CD4-positive, alpha-beta T cell treated with Interleukin-12 subunit alpha and Interleukin-12 subunit beta, for 1 hour (primary cell): ENCODE measurements around the gene PLIN4.

Experiments used
- DNase-seq: peaks from one replicate; pipeline ENCODE4 v3.0.0-alpha.2; 2020

PLIN4 gene

DNA sequence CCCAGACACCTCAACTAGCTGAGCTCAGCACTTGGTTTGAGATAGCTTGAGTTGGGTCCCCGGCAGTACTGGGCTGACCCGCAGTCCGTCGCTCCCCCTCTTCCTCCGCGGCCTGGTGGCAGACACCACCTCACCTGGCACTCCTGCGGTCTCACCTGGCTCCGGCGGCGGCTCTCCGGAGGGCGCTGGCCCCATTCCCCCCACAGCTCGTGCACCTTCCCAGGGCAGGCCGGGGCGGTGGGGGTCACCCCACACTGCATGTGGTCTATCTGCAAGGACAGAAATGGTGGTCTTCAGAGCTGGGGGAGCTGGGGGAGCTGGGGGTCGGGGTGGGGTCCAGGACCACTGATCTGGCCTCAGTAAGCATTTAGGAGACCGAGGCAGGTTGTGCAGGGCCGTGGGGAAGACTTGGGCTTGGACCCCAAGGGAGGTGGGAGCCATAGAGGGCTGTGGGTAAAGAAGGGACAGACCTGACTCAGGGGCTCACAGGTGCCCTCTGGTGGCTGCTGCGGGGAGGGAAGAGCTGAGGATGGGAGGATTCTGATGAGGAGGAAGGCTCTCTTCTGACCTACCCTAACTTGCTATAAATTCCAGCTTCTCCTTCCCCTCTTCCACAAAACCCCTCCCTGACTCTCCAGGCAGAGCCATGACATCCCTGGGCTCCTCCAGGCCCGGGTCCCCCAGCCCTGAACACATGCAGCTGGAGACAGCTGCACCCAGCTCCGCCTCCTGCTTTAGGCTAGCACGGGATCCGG is 6.7 kb upstream of the PLIN4 start:
- peak; percentile 57 for DNase-seq

DNA sequence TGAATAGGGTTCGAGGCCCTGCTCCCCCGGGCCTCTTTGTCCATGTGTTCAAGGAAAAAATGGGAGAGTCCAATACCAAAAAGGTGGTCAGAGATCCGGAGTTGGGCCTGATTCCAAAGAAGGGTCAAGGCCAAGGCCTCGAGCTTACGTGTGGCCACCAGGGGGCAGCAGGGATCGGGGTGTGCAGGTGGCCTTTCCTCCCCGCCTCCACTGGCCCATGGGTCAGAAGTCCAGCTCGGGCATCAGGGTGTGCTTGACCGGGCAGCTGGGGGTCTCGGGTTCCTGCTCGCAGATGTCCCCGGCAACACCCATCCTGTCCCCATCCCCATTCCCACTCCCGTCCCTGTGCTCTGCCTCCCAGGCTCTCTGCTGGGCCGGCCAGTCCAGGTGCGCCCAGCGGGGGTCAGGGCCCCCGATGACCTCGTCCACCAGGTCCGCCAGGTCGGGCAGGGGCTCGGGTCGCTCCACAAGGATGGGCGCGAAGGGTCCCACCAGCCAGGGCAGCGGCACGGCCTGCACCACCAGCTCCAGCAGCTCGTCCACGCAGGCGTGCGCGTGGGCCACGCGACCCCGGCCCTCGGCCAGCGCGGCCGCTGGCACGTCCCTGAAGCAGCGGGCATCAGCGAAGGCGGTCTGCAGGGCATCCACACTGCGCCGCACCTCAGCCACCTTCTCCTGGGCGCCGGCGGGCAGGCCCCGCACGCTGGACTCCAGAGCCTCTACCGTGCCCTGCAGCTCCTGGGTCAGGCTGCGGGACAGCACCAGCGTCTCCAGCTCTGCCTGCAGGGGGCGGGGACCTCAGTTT is 5.2 kb upstream of the PLIN4 start:
- peak; percentile 19 for DNase-seq

DNA sequence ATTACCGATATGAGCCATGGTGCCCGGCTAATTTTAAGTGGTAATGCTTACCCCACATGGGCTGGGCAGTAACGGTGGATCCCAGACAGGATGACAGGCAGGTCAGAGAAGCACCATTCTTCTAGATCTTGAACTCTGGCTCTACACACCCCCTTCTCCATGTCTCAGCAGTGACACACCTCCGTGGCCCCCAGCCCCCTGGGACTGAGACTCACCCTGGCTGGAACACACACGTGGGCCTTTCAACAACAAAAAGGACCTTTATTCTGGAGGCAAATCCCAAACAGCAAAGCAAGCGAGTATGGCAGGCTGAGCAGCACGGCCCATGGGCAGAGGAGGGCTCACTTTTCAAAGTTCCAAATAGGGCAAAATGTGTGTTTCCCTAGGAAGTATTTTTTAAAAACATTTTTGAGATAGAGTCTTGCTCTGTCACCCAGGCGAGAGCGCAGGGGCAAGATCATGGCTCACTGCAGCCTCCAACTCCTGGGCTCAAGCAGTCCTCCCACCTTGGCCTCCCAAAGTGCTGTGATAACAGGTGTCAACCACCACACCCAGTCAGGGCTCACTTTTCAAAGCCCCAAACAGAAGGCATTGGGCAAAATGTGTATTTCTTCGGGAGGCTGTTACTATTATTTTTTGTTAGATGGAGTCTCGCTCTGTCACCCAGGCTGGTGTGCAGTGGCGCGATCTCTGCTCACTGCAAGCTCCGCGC is 4.2 kb upstream of the PLIN4 start:
- no peak for DNase-seq

DNA sequence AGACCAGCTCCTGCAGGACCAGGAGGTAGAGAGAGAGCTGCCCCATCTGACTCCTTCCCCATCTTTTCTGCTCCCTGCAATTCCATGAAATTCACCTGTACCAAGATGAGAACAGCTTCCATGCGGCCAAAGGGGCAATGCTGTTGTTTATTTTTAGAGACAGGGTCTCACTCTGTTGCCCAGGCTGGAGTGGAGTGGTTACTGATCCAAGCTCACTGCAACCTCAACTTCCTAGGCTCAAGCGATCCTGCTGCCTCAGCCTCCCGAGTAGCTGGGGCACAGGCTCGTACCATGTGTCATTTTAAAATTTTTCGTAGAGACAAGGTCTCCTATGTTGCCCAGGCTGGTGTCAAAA is 3.6 kb upstream of the PLIN4 start:
- DNase-seq, result no peak

DNA sequence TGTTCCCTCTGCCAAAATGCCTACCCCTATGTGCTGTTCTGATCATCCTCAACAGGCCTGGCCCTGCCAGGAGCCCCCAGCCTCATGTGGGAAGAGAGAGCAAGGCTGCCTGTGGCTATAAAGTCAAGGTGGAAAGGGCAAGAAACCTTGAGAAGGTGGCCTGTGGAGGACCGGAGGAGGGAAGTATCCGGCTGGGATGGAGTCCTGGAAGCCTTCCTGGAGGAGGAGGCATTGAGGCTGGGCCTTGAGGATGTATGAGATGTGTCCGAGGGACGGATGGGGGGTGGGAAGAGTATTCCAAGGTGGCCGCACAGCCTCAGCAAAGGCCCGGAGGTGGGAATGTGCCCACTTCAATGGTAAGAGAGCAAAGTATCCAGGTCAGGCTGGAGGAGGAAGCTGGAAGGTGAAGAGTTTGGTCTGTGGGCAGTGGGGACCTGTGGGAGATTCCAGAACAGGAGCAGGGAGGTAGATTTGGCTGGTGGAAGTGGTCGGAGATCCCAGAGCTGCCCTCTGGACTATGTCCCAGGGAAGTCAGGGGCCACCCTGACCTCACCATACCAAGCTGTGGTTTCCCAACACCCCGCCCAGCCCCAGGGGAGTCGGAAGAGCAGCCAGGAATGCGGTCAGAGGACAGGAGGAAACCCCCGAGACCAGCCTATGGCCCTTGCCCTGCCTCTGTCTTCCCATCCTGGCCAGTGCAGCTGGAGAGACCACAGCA is 3.0 kb upstream of the PLIN4 start:
- DNase-seq, result no peak

DNA sequence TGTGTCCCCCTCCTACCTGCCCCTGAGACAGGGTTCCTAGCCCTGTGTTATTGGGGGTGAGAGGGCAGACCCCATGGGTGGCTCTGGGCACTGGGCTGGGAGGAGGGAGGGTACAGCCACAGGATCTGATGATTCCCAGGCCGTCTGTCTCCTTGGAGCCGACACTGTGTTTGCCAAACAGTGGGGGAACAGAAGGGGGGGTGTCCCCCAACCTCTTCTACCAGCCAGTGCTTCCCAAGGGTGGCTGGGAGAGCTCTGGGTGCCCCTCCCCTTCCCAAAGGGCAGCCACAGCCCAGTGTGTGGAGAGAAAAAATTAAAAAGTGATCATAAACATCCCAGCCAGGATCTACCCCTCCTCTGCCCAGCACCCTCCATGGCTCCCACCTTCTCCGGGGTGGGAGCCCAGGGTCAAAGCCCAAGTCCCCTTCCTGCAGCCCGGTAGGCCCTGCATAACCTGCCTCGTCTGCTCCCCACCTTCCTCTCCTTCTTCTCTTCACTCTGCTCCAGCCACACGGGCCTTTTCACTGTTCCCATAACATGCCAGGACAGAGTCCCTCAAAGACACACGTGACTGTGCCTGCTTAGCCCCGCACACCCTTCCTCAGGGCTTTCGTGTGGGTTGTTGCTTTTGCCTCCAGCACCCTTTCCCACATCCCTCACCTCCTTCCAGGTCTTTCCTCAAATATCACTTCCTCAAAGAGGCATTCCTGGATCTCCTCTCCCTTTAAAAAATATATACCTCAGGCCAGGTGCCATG is 1.4 kb upstream of the PLIN4 start:
- no peak for DNase-seq

DNA sequence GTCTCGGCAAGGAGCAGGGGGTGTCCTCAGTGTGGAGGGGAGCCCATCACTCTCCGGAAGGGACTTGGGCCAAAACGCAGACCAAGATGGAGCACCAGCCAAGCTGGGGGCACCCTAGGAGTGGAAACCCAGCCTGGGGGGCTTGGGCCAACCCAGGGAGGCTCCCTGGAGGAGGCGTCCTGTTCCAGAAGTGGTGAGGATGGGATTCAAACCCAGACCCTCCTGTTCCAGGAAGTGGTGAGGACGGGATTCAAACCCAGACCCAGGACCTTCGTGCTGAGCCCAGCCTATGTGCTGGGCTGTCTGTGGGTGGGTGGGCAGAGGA is 848 bp upstream of the PLIN4 start:
- DNase-seq, result no peak

DNA sequence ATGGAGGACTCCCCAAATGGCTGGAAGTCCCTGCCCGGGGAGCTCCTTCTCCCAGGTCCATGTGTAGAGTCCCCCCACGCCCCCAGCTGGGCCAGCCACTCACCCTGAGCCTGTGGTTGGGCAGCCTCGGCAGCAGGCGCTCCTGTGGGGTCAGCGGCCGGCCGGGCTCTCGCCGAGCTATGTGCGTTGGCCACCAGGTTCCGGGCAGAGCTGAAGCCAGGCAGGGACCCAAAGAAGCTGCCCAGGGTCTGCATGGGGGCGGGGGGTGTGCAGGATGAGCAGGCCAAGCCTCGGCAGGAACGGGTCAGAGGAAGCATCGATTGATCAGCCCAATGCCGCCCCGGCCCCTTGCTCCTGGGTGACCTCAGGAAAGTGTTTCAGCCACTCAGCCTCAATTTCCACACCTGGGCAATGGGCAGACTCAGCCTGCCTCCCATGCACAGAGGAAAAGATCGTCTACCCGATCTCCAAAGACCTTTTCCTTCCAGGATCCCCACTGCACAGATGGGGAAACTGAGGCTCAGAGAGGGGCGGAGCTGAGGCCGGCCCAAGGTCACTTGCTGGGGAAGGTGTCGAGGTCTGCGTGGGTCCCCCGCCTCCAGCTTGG is 732 bp downstream of the PLIN4 start:
- no peak for DNase-seq

DNA sequence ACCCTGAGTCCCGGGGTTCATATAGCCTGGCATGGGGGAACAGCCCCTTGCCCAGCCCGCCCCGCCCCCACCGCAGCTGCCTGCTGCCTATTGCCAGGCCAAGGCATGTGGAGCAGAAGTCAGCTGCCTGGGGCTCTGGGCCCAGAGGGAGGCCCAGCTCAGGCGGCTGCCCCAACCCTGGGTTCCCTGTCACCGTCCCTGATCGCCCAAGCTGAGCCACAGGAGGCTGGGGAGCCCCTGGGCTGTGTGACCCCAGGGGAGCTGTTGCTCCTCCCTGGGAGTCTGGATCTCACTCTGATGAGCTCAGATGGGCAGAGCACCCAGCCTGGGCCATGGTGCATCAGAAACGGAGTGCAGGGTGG is 1.4 kb downstream of the PLIN4 start:
- no peak for DNase-seq

DNA sequence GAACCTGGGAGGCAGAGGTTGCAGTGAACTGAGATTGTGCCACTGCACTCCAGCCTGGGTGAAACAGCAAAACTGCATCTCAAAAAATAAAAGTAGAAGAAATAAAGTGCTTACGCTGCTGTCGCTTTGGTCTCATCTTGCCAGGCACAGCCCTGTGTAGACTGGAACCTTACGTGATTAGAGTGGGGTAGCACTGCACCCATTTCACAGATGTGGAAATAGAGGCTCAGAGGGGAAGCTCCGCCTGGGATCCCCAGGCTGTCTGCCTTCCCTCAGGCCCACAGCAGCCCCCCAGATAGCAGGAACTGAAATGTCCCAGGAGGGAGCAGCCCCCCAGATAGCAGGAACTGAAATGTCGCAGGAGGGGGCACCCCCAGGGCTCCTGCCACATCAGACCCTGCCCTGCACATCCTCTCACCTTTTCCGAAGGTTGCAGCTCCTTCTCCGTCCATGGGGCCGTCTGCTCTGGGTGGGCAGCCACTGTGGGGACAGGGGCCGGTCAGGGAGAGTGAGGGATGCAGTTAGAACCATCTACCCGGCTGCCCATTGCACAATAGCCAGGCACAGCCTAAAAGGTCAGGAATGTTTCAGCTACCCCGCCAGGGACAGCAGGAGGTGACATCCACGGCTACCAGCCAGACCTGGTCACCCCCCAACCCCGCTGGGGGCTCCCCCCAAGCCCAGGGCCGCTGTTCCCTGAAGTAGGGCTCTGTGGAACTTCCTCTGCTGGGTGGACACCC is 1.9 kb downstream of the PLIN4 start:
- no peak for DNase-seq

DNA sequence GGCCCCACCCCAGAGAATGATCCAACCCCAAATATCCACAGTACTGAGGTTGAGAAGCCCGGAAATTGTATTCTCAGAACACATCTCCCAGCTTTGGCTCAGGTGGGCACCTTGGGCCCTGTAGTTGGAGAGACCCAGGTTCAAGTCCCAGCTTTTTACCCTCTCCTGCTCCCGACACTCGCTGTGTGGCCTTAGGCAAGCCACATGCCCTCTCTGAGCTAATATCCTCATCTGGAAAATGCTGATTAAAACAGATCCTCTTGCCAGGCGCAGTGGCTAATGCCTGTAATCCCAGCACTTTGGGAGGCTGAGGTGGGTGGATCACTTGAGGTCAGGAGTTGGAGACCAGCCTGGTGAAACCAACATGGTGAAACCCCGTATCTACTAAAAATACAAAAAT is 2.6 kb downstream of the PLIN4 start:
- no peak for DNase-seq

DNA sequence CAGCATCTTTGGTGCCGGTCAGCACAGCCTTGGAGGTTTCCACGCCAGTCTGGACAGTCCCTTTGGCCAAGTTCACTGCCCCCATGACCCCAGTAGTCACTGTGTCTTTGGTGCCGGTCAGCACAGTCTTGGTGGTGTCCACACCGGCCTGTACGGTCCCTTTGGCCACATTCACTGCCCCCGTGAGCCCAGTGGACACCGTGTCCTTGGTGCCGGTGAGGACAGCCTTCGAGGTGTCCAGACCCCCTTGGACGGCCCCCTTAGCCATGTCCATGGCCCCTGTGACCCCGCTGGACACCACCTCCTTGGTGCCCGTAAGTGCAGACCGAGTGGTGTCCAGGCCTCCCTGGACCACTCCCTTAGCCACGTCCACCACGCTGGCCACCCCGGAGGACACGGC is 5.0 kb downstream of the PLIN4 start:
- DNase-seq, result no peak

DNA sequence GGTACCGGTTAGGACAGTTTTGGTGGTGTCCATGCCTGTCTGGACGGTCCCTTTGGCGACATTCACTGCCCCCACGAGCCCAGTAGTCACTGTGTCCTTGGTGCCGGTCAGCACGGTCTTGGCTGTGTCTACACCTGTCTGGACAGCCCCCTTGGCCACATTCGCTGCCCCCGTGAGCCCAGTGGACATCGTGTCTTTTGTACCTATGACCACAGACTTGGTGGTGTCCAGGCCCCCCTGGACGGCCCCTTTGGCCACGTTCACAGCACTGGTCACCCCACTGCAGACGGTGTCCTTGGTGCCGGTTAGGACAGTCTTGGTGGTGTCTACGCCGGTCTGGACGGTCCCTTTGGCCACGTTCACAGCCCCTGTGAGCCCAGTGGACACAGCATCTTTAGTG is 6.2 kb downstream of the PLIN4 start:
- no peak for DNase-seq

DNA sequence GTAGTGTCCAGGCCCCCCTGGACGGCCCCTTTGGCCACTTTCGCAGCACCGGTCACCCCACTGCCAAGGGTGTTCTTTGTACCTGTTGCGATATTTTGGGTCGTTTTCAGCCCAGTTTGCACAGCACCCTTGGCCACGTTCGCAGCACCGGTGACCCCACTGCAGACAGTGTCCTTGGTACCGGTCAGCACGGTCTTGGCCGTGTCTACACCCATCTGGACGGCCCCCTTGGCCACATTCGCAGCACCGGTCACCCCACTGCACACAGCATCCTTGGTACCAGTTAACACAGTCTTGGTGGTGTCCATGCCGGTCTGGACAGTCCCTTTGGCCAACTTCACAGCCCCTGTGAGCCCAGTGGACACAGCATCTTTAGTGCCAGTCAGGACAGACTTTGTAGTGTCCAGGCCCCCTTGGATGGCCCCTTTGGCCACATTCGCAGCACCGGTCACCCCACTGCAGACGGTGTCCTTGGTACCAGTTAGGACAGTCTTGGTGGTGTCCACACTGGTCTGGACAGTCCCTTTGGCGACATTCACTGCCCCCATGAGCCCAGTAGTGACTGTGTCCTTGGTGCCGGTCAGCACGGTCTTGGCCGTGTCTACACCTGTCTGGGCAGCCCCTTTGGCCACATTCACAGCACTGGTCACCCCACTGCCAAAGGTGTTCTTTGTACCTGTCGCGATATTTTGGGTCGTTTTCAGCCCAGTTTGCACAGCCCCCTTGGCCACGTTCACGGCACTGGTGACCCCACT is 6.8 kb downstream of the PLIN4 start:
- DNase-seq, result no peak

DNA sequence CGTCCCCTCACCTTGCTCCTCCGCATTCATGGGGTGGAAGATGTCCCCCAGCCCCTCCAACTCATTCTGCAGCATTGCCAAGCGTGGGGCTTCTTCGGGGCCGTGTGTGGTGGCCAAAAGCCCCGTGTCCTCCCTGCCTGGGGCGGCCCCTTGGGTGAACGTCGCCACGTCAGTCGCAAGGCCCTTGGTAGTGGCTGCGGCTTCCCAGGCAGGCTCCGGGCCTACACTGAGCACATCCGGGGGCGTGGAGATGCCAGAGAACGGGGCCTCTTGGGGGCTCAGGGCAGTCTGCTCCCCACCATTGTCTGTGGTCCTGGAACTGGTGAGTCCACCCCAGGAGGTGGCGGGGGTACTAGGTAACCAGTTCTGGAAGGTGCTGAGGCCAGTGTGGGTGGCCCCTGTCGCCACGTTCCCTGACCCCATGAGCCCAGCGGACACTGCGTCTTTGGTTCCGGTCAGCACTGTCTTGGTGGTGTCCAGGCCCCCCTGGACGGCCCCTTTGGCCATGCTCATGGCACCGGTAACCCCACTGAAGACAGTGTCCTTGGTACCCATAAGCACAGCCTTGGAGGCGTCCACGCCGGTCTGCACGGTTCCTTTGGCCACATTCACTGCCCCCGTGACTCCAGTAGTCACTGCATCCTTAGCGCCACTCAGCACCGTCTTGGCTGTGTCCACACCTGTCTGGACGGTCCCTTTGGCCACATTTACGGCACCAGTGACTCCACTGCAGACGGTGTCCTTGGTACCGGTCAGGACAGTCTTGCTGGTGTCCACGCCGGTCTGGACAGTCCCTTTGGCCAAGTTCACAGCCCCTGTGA is 7.6 kb downstream of the PLIN4 start:
- no peak for DNase-seq

DNA sequence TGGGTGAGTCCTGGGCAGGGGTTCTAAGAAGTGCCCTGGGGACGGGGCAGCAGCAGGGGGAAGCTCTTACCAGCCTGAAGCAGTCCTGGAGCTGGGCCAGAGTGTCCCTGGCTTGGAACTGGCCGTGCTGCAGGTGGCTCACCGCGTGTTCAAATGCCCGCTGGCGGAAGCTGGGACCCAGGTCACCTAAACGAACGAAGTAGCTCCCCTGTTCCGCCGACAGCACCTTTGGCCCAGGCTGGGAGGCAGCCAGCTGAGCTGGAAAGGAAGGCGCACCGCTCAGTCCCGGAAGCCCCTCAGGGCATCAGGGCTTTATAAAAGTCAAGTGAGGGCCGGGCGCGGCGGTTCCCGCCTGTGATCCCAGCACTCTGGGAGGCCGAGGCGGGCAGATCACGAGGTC is 9.6 kb downstream of the PLIN4 start:
- no peak for DNase-seq

DNA sequence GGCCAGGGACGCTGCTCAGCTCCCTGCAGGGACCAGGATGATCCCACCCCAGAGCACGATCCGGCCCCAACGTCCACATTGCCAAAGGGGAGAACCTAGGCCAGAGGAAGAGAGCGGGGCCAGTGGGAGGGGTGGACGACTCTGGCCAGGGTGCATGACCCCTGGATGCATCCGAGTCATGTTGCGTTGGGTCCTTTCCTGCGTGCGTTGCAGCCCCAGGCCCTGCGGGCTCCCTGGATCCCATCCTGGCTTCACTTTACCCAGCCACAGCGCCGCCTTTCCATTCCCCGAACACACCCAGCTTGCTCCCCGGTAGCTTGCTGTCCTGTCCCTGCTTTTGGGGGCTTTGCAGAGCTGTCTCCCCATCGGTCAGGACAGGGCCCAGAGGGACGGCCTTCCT is 10.5 kb downstream of the PLIN4 start:
- no peak for DNase-seq

DNA sequence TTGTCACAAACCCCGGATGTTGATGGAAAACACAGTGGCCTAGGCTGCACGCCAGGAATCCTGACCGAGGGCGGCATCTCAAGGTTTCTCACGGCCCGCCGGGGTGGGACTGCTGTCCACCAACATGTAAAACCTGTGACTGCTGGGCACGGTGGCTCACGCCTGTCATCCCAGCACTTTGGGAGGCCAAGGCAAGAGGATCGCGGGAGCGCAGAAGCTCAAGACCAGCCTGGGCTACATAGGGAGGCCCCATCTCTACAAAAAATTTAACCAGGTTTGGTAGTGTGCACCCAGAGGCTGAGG is 11.2 kb downstream of the PLIN4 start:
- DNase-seq, result no peak

DNA sequence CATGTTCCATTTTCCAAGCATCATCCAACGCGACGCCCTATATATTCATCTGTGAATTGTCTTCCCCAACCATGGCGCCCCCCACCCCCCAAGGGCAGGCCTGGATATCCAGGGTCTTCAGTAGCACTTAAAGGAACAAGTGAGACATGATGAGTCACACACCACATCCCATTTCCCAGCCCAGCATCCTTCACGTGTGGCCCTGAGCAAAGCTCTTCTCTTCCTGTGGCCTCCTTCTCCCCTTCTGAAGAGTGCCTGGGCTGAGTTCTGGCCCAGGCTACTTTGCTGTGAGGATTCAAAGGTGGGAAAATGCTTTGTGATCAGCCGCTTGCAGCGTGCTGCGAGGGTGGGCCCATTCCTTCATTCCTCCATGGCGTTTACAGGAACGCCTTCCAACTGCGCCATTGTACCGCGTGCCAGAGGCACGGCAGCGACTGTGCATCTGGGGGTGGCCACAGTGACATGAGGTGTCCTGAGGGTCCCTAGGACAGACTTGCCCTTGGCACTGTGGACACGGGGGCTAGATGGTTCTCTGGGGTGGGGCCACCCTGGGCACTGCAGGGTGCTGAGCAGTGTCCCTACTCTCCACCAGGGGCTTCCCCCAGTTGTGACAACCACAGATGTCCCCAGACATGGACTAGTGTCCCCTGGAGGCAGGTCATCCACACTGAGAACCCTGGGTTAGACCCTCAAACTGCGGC is 11.7 kb downstream of the PLIN4 start:
- no peak for DNase-seq
